ENCODE data around the gene SBNO2.

SBNO2 gene

GRCh38 chr19:1064661-1065605, 109.1 kb downstream of the SBNO2 start:
- Histone ChIP-seq H3K36me3 (ENCODE audit: control insufficient read depth, insufficient read depth, low read length) (no peaks in the 10 kb centered on the region), H3K4me1 (ENCODE audit: control insufficient read depth, insufficient read depth, low read length) (peaks cover 57% of the 10 kb centered on the region), H3K9me3 (ENCODE audit: control insufficient read depth, low read length) (no peaks in the 10 kb centered on the region), H3K4me3 (ENCODE audit: low read length) (no peak overlapping the region), H3K9ac (ENCODE audit: low read length) (no peak overlapping the region), H3K27me3 (ENCODE audit: control insufficient read depth, insufficient read depth, low read length) (peaks cover 50% of the 10 kb centered on the region)

GRCh38 chr19:1063909-1064660, 110.0 kb downstream of the SBNO2 start:
- Histone ChIP-seq H3K9ac (ENCODE audit: low read length) (no peak overlapping the region), H3K36me3 (ENCODE audit: control insufficient read depth, insufficient read depth, low read length) (no peaks in the 10 kb centered on the region), H3K4me1 (ENCODE audit: control insufficient read depth, insufficient read depth, low read length) (peaks cover 51% of the 10 kb centered on the region), H3K4me3 (ENCODE audit: low read length) (no peak overlapping the region), H3K9me3 (ENCODE audit: control insufficient read depth, low read length) (no peaks in the 10 kb centered on the region), H3K27me3 (ENCODE audit: control insufficient read depth, insufficient read depth, low read length) (peaks cover 42% of the 10 kb centered on the region)

- peaks cover 34% of the 10 kb centered on the region for H3K27me3 ChIP-seq (ENCODE audit: control insufficient read depth, insufficient read depth, low read length)
- H3K4me1 ChIP-seq (ENCODE audit: control insufficient read depth, insufficient read depth, low read length), result peaks cover 43% of the 10 kb centered on the region
These were observed 110.8 kb downstream of the SBNO2 start for GRCh38 chr19:1063030-1063908.

GRCh38 chr19:1062387-1063029, 111.6 kb downstream of the SBNO2 start:
- H3K36me3 ChIP-seq (ENCODE audit: control insufficient read depth, insufficient read depth, low read length), result no peaks in the 10 kb centered on the region
- no peak overlapping the region for H3K4me3 ChIP-seq (ENCODE audit: low read length)
- H3K9ac ChIP-seq (ENCODE audit: low read length), result no peak overlapping the region
- H3K9me3 ChIP-seq (ENCODE audit: control insufficient read depth, low read length), result peaks cover 3% of the 10 kb centered on the region
- peaks cover 27% of the 10 kb centered on the region for H3K27me3 ChIP-seq (ENCODE audit: control insufficient read depth, insufficient read depth, low read length)
- H3K4me1 ChIP-seq (ENCODE audit: control insufficient read depth, insufficient read depth, low read length), result peaks cover 36% of the 10 kb centered on the region

More at GRCh38 chr19:1063030-1063908, 110.8 kb downstream of the SBNO2 start:
- Histone ChIP-seq H3K9ac (ENCODE audit: low read length) (no peak overlapping the region), H3K36me3 (ENCODE audit: control insufficient read depth, insufficient read depth, low read length) (no peaks in the 10 kb centered on the region), H3K4me3 (ENCODE audit: low read length) (no peak overlapping the region), H3K9me3 (ENCODE audit: control insufficient read depth, low read length) (peaks cover 3% of the 10 kb centered on the region)

- Histone ChIP-seq H3K27me3 (ENCODE audit: control insufficient read depth, insufficient read depth, low read length) (peaks cover 22% of the 10 kb centered on the region), H3K9me3 (ENCODE audit: control insufficient read depth, low read length) (peaks cover 3% of the 10 kb centered on the region), H3K9ac (ENCODE audit: low read length) (no peak overlapping the region), H3K4me1 (ENCODE audit: control insufficient read depth, insufficient read depth, low read length) (peaks cover 30% of the 10 kb centered on the region), H3K4me3 (ENCODE audit: low read length) (no peak overlapping the region), H3K36me3 (ENCODE audit: control insufficient read depth, insufficient read depth, low read length) (no peaks in the 10 kb centered on the region)
These were observed 112.1 kb downstream of the SBNO2 start for GRCh38 chr19:1061987-1062386.

- no peaks in the 10 kb centered on the region for H3K36me3 ChIP-seq (ENCODE audit: control insufficient read depth, insufficient read depth, low read length)
- H3K4me1 ChIP-seq (ENCODE audit: control insufficient read depth, insufficient read depth, low read length), result peaks cover 18% of the 10 kb centered on the region
- H3K9me3 ChIP-seq (ENCODE audit: control insufficient read depth, low read length), result peaks cover 3% of the 10 kb centered on the region
- peaks cover 9% of the 10 kb centered on the region for H3K27me3 ChIP-seq (ENCODE audit: control insufficient read depth, insufficient read depth, low read length)
- no peak overlapping the region for H3K4me3 ChIP-seq (ENCODE audit: low read length)
- H3K9ac ChIP-seq (ENCODE audit: low read length), result no peak overlapping the region
These were observed 113.4 kb downstream of the SBNO2 start for GRCh38 chr19:1060689-1061088.

- Histone ChIP-seq H3K9ac (ENCODE audit: low read length) (no peak overlapping the region), H3K27me3 (ENCODE audit: control insufficient read depth, insufficient read depth, low read length) (no peaks in the 10 kb centered on the region), H3K4me1 (ENCODE audit: control insufficient read depth, insufficient read depth, low read length) (no peaks in the 10 kb centered on the region), H3K4me3 (ENCODE audit: low read length) (no peak overlapping the region), H3K36me3 (ENCODE audit: control insufficient read depth, insufficient read depth, low read length) (no peaks in the 10 kb centered on the region), H3K9me3 (ENCODE audit: control insufficient read depth, low read length) (peaks cover 3% of the 10 kb centered on the region)
These were observed 116.0 kb downstream of the SBNO2 start for GRCh38 chr19:1058112-1058511.

Data from mucosa of stomach (tissue), 1 donor.